HEK293 (cell line): ENCODE measurements around the gene TNNC2.

Source experiments
- CTCF ChIA-PET: fragments of 350-600 bp; formaldehyde crosslinking; extraction: SDS; loops from one replicate; lab custom pipeline; 2021; ENCODE audit warnings: antibody characterized with exemption; lab: Yijun Ruan, JAX
- POLR2A ChIA-PET: fragments of 300-600 bp; formaldehyde crosslinking; extraction: SDS; loops from one replicate; lab custom pipeline; 2020; ENCODE audit warnings: antibody characterized with exemption, inconsistent platforms; lab: Yijun Ruan, JAX
- H3K27ac ChIP-seq: fragments of 200-500 bp; sonication (Bioruptor generic); 2 replicates; pipeline ENCODE4 v1.5.1; 2014; ENCODE audit warnings: low read depth, low read length, control low read depth, inconsistent platforms; ENCODE audit errors: extremely low read depth
- H3K36me3 ChIP-seq, 2 experiments: fragments of 200-500 bp in 1 of 2; sonication (Bioruptor generic) in 1 of 2; 1 replicate in 1 of 2; 2 replicates in 1 of 2; pipeline ENCODE4 v1.5.1; 2014 to 2017; ENCODE audit warnings: inconsistent platforms in 2 of 2, low read length in 2 of 2; ENCODE audit not compliant: control insufficient read depth in 2 of 2, insufficient read depth in 1 of 2
- H3K4me1 ChIP-seq: fragments of 200-500 bp; sonication (Bioruptor generic); 2 replicates; pipeline ENCODE4 v1.5.1; 2014; ENCODE audit warnings: mild to moderate bottlenecking, low read length, inconsistent platforms; ENCODE audit not compliant: control insufficient read depth, insufficient read depth
- H3K4me3 ChIP-seq: 2 replicates; pipeline ENCODE4 v1.5.1; 2011; ENCODE audit warnings: low read depth, mild to moderate bottlenecking, control low read depth, low read length, moderate library complexity
- H3K9me3 ChIP-seq: fragments of 200-500 bp; sonication (Bioruptor generic); 2 replicates; pipeline ENCODE4 v1.5.1; 2014; ENCODE audit warnings: low read depth, low read length, inconsistent platforms; ENCODE audit not compliant: control insufficient read depth, insufficient read depth
- GLI4 ChIP-seq: fragments of 450-650 bp; formaldehyde crosslinking; IDR thresholded peaks from 2 replicates; pipeline ENCODE4 v1.5.1; 2016; ENCODE audit warnings: missing biosample characterization, missing genetic modification characterization
- WT1 ChIP-seq: fragments of 450-650 bp; formaldehyde crosslinking; IDR thresholded peaks from 2 replicates; pipeline ENCODE4 v1.5.1; 2016; ENCODE audit warnings: missing biosample characterization, missing genetic modification characterization
- YY2 ChIP-seq: fragments of 450-650 bp; formaldehyde crosslinking; IDR thresholded peaks from 2 replicates; pipeline ENCODE4 v1.5.1; 2016; ENCODE audit warnings: missing biosample characterization, missing genetic modification characterization
- ZBTB17 ChIP-seq: fragments of 450-650 bp; formaldehyde crosslinking; IDR thresholded peaks from 2 replicates; pipeline ENCODE4 v1.5.1; 2016; ENCODE audit warnings: missing biosample characterization, missing genetic modification characterization
- ZFP37 ChIP-seq: fragments of 450-650 bp; formaldehyde crosslinking; IDR thresholded peaks from 2 replicates; pipeline ENCODE4 v1.5.1; 2016; ENCODE audit warnings: missing biosample characterization, missing genetic modification characterization
- ZFP41 ChIP-seq: fragments of 450-650 bp; formaldehyde crosslinking; IDR thresholded peaks from 2 replicates; pipeline ENCODE4 v1.5.1; 2016; ENCODE audit warnings: missing biosample characterization, missing genetic modification characterization, borderline replicate concordance
- ZNF140 ChIP-seq: fragments of 450-650 bp; formaldehyde crosslinking; IDR thresholded peaks from 2 replicates; pipeline ENCODE4 v1.5.1; 2016; ENCODE audit warnings: missing biosample characterization, missing genetic modification characterization
- ZNF184 ChIP-seq: fragments of 450-650 bp; IDR thresholded peaks from 2 replicates; pipeline ENCODE4 v1.5.1; 2018; ENCODE audit warnings: missing biosample characterization, mild to moderate bottlenecking, missing genetic modification characterization
- ZNF214 ChIP-seq: fragments of 450-650 bp; formaldehyde crosslinking; IDR thresholded peaks from 2 replicates; pipeline ENCODE4 v1.5.1; 2017; ENCODE audit warnings: missing biosample characterization, mild to moderate bottlenecking, missing genetic modification characterization, borderline replicate concordance
- ZNF266 ChIP-seq: fragments of 450-650 bp; formaldehyde crosslinking; IDR thresholded peaks from 2 replicates; pipeline ENCODE4 v1.5.1; 2016; ENCODE audit warnings: missing biosample characterization, missing genetic modification characterization, low read depth
- ZNF423 ChIP-seq: fragments of 450-650 bp; formaldehyde crosslinking; IDR thresholded peaks from 2 replicates; pipeline ENCODE4 v1.5.1; 2016; ENCODE audit warnings: missing biosample characterization, missing genetic modification characterization
- ZNF433 ChIP-seq: fragments of 450-650 bp; formaldehyde crosslinking; IDR thresholded peaks from 2 replicates; pipeline ENCODE4 v1.5.1; 2016; ENCODE audit warnings: missing biosample characterization, missing genetic modification characterization, low read depth
- ZNF501 ChIP-seq: fragments of 450-650 bp; formaldehyde crosslinking; IDR thresholded peaks from 2 replicates; pipeline ENCODE4 v1.5.1; 2016; ENCODE audit warnings: missing biosample characterization, missing genetic modification characterization
- ZNF514 ChIP-seq: fragments of 450-650 bp; formaldehyde crosslinking; IDR thresholded peaks from 2 replicates; pipeline ENCODE4 v1.5.1; 2016; ENCODE audit warnings: missing biosample characterization, missing genetic modification characterization
- ZNF544 ChIP-seq: fragments of 450-650 bp; formaldehyde crosslinking; IDR thresholded peaks from 2 replicates; pipeline ENCODE4 v1.5.0; 2017; ENCODE audit warnings: missing biosample characterization, missing genetic modification characterization
- ZNF548 ChIP-seq: fragments of 450-650 bp; formaldehyde crosslinking; IDR thresholded peaks from 2 replicates; pipeline ENCODE4 v1.5.1; 2016; ENCODE audit warnings: missing biosample characterization, missing genetic modification characterization
- ZNF560 ChIP-seq: fragments of 450-650 bp; formaldehyde crosslinking; IDR thresholded peaks from 2 replicates; pipeline ENCODE4 v1.5.1; 2017; ENCODE audit warnings: missing biosample characterization, missing genetic modification characterization, borderline replicate concordance
- ZNF654 ChIP-seq: fragments of 450-650 bp; formaldehyde crosslinking; IDR thresholded peaks from 2 replicates; pipeline ENCODE4 v1.5.1; 2016; ENCODE audit warnings: low read depth, missing biosample characterization, missing genetic modification characterization
- ZNF776 ChIP-seq: fragments of 450-650 bp; formaldehyde crosslinking; IDR thresholded peaks from 2 replicates; pipeline ENCODE4 v1.5.0; 2017; ENCODE audit warnings: missing biosample characterization, missing genetic modification characterization, borderline replicate concordance
- ZNF791 ChIP-seq: fragments of 450-650 bp; formaldehyde crosslinking; IDR thresholded peaks from 2 replicates; pipeline ENCODE4 v1.5.1; 2016; ENCODE audit warnings: missing biosample characterization, missing genetic modification characterization
- TF ChIP-seq, protein P1 (sequence below): fragments of 450-650 bp; formaldehyde crosslinking; IDR thresholded peaks from 2 replicates; pipeline ENCODE4 v1.5.1; 2016; ENCODE audit warnings: missing biosample characterization, missing genetic modification characterization
- TF ChIP-seq, protein P2 (sequence below): fragments of 450-650 bp; formaldehyde crosslinking; IDR thresholded peaks from 2 replicates; pipeline ENCODE4 v1.5.1; 2017; ENCODE audit warnings: missing biosample characterization, missing genetic modification characterization
- TF ChIP-seq, protein P3 (sequence below): fragments of 450-650 bp; IDR thresholded peaks from 2 replicates; pipeline ENCODE4 v1.5.1; 2018; ENCODE audit warnings: missing biosample characterization, mild to moderate bottlenecking, missing genetic modification characterization

Gene TNNC2

DNA sequence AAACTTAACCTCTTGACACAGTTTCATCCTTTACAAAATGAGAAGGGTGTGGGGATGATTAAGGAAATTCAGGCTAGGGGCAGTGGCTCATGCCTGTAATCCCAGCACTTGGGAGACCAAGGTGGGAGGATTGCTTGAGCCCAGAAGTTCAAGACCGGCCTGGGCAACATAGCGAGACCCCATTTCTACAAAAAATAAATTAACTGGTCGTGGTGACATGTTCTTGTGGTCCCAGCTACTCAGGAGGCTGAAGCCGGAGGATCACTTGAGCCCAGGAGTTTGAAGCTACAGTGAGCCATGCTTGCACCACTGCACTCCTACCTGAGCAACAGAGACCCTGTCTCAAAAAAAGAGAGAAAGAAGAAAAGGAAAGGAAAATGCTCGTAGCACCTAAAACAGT is 39.3 kb upstream of the TNNC2 start:
- no peaks in the 10 kb centered on the region; a peak in 1 of 3 replicates for H3K36me3 ChIP-seq
- ChIA-PET CTCF (no interaction called here), POLR2A (interaction anchor here (0.7 kb wide), 3 partner anchors 62 to 326 kb away, joined by 3 to 6 read pairs (median 5); no protein-coding TSS in a partner anchor)
- H3K4me3 ChIP-seq = no peak overlapping the region
- no peaks in the 10 kb centered on the region for H3K9me3 ChIP-seq
- H3K27ac ChIP-seq = no peak overlapping the region
- H3K4me1 ChIP-seq = no peaks in the 10 kb centered on the region; the same call in 1 of the 2 replicates
- TF ChIP-seq, protein P1, sequence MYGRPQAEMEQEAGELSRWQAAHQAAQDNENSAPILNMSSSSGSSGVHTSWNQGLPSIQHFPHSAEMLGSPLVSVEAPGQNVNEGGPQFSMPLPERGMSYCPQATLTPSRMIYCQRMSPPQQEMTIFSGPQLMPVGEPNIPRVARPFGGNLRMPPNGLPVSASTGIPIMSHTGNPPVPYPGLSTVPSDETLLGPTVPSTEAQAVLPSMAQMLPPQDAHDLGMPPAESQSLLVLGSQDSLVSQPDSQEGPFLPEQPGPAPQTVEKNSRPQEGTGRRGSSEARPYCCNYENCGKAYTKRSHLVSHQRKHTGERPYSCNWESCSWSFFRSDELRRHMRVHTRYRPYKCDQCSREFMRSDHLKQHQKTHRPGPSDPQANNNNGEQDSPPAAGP (tag by site-specific recombination) = no peak
- TF ChIP-seq ZNF423 (tag by site-specific recombination) (no peak), ZFP41 (tag by site-specific recombination) (no peak), ZNF501 (tag by site-specific recombination) (no peak), ZNF214 (tag by site-specific recombination) (no peak), ZNF560 (no peak), ZNF776 (tag by site-specific recombination) (no peak)

DNA sequence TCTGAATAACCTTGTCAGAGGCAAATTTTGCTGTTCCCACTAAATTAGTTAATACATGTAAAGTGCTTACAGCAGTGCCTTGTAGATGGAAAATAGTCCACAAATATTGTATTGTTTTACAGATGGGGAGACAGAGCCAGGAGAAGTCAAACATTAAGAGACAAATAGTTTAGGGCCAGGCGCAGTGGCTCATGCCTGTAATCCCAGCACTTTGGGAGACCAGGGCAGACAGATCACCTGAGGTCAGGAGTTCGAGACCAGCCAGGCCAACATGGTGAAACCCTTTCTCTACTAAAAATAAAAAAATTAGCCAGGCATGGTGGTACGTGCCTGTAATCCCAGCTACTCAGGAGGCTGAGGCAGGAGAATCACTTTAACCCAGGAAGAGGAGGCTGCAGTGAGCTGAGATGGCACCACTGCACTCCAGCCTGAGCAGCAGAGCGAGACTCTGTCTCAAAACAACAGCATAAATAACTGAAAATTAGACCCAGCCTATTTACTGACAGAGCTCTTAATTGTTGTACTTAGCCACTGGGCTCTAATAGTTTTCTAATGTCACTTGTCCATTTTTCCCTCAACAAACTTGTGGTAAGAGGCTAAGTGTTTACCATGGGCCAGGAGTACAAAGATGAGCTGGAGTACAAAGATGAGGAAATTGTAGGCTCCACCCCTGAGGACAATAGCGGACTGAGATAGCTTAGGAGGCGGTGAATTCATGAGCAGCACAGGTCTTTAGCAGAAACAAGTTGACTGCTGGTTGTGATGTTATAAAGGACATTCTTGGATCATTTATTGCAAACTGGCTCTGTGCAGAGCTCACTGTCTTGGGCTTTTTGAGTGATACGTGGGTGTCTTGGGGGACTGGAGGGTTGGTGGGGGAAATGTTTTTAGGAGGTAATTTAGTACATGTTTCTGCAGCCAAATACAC is 36.7 kb upstream of the TNNC2 start:
- Histone ChIP-seq H3K27ac (no peak overlapping the region), H3K4me3 (no peak overlapping the region), H3K4me1 (peaks cover 5% of the 10 kb centered on the region)
- POLR2A ChIA-PET = interaction anchor here (0.8 kb wide), 1 partner anchor 17 kb away, joined by 3 read pairs; the partner anchor contains the start of gene ZSWIM1
- TF ChIP-seq WT1 (tag by site-specific recombination) = no peak
- TF ChIP-seq, protein P2, sequence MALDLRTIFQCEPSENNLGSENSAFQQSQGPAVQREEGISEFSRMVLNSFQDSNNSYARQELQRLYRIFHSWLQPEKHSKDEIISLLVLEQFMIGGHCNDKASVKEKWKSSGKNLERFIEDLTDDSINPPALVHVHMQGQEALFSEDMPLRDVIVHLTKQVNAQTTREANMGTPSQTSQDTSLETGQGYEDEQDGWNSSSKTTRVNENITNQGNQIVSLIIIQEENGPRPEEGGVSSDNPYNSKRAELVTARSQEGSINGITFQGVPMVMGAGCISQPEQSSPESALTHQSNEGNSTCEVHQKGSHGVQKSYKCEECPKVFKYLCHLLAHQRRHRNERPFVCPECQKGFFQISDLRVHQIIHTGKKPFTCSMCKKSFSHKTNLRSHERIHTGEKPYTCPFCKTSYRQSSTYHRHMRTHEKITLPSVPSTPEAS (tag by site-specific recombination) = no peak
- TF ChIP-seq YY2 (tag by site-specific recombination) = no peak
- no peak for TF ChIP-seq ZNF266 (tag by site-specific recombination)
- TF ChIP-seq, protein P1 (tag by site-specific recombination) = no peak
- no peak for TF ChIP-seq ZNF433 (tag by site-specific recombination)
- no peak for TF ChIP-seq ZNF140 (tag by site-specific recombination)
- TF ChIP-seq ZFP37 = no peak
- no peak for TF ChIP-seq GLI4 (tag by site-specific recombination)
- no peak for TF ChIP-seq ZNF548 (tag by site-specific recombination)
- TF ChIP-seq ZNF791 (tag by site-specific recombination) = no peak
- no peak for TF ChIP-seq ZNF654 (tag by site-specific recombination)
- TF ChIP-seq ZNF184 (tag by site-specific recombination) = no peak
- no peak for TF ChIP-seq ZNF514 (tag by site-specific recombination)
- TF ChIP-seq, protein P3, sequence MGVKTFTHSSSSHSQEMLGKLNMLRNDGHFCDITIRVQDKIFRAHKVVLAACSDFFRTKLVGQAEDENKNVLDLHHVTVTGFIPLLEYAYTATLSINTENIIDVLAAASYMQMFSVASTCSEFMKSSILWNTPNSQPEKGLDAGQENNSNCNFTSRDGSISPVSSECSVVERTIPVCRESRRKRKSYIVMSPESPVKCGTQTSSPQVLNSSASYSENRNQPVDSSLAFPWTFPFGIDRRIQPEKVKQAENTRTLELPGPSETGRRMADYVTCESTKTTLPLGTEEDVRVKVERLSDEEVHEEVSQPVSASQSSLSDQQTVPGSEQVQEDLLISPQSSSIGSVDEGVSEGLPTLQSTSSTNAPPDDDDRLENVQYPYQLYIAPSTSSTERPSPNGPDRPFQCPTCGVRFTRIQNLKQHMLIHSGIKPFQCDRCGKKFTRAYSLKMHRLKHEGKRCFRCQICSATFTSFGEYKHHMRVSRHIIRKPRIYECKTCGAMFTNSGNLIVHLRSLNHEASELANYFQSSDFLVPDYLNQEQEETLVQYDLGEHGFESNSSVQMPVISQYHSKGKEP = no peak
- TF ChIP-seq ZBTB17 = no peak
- TF ChIP-seq ZNF544 (tag by site-specific recombination) = no peak
- TF ChIP-seq, all 188 proteins: peak for 0
- H3K9me3 ChIP-seq = no peaks in the 10 kb centered on the region
- no peaks in the 10 kb centered on the region; a peak in 1 of 3 replicates for H3K36me3 ChIP-seq
- CTCF ChIA-PET = no interaction called here
